Measurements from ENCODE around the gene HSDL2. TPM values are rescaled to one million over a fixed set of nuclear protein-coding genes. Genes with fewer than 3 reads are reported as not detected.

The HSDL2 gene
- total and polyA plus RNA-seq, 10 of the 15 experiments (the other 5 are each of a cell fraction or from before 2014, with no cell fraction given): 20.9 to 46.1 (median 27.0) TPM

- intact Hi-C loops (cut with micrococcal nuclease; ENCODE audit: unreplicated experiment): no loop called here
- 81% methylated on average over 2 of the region's 2 CpGs for WGBS (ENCODE audit: insufficient coverage, insufficient replicate concordance, low lambda C conversion rate, missing lambda C conversion rate)
- Histone ChIP-seq H3K79me2 (ENCODE audit: control insufficient read depth, insufficient read depth, low read length) (peaks cover 1% of the 10 kb centered on the region), H3K4me1 (ENCODE audit: control insufficient read depth, insufficient read depth, low read length) (no peaks in the 10 kb centered on the region), H3K27me3 (replicated peaks in 1 of 2; ENCODE audit: control insufficient read depth in 2 of 2, insufficient read depth in 2 of 2, low read length in 1 of 2) (no peaks in the 10 kb centered on the region), H3K4me2 (ENCODE audit: control insufficient read depth, insufficient read depth) (no peak overlapping the region), H3K4me3 (no peak overlapping the region), H3K9me3 (replicated peaks; ENCODE audit: control insufficient read depth, insufficient read depth, low read length) (no peaks in the 10 kb centered on the region), H3K27ac (ENCODE audit: control insufficient read depth, insufficient read depth) (no peak overlapping the region), H4K20me1 (ENCODE audit: control insufficient read depth, insufficient read depth) (no peaks in the 10 kb centered on the region), H2AFZ (ENCODE audit: control insufficient read depth, low read depth, low read length) (no peak overlapping the region), H3K9ac (ENCODE audit: control insufficient read depth, insufficient read depth, low read length) (no peak overlapping the region), H3K36me3 (ENCODE audit: control insufficient read depth in 2 of 2, insufficient read depth in 2 of 2, low read length in 1 of 2) (no peaks in the 10 kb centered on the region)
- no TSS peak for BruUV-seq (replicated peaks)
- ChIA-PET CTCF (interaction anchor here (1.7 kb wide), 1 partner anchor 15 kb away, joined by 5 read pairs; no protein-coding TSS in a partner anchor), SMC1A (ENCODE audit: uncharacterized antibody, unreplicated experiment) (interaction anchor here (0.6 kb wide), 1 partner anchor 267 kb away, joined by 3 read pairs; no protein-coding TSS in a partner anchor), RAD21 (ENCODE audit: unreplicated experiment) (no interaction called here), POLR2A (no interaction called here)
- no peak for ATAC-seq
- in situ Hi-C loops (cut with MboI): no loop called here
- DNase-seq (ENCODE audit: low read depth, low spot score): no peak
- no peak for FAIRE-seq
- no peak for TF ChIP-seq RCOR1 (conservative IDR thresholded peaks at IDR 0.05; ENCODE audit: low read depth, low read length)
- TF ChIP-seq RELA (IDR thresholded peaks at IDR 0.05; ENCODE audit: borderline replicate concordance, partially characterized antibody): no peak
- TF ChIP-seq MTA2 (IDR thresholded peaks at IDR 0.05; ENCODE audit: low read depth): no peak
- no peak for TF ChIP-seq TAF1 (IDR thresholded peaks at IDR 0.05; ENCODE audit: borderline replicate concordance, low read depth, low read length)
- no peak for TF ChIP-seq SKIL (IDR thresholded peaks at IDR 0.05; ENCODE audit: low read depth, poor library complexity, severe bottlenecking)
- TF ChIP-seq TARDBP (IDR thresholded peaks at IDR 0.05; ENCODE audit: borderline replicate concordance): no peak
- TF ChIP-seq TBL1XR1 (IDR thresholded peaks at IDR 0.05; ENCODE audit: low read depth, low read length): no peak
- no peak for TF ChIP-seq MXI1 (IDR thresholded peaks at IDR 0.05; ENCODE audit: low read depth, low read length)
- no peak for TF ChIP-seq RBBP5 (conservative IDR thresholded peaks at IDR 0.05)
- no peak for TF ChIP-seq POLR2AphosphoS2 (IDR thresholded peaks at IDR 0.05; ENCODE audit: low read depth, low read length)
- no peak for TF ChIP-seq BMI1 (IDR thresholded peaks at IDR 0.05; ENCODE audit: borderline replicate concordance)
- TF ChIP-seq, protein P1, sequence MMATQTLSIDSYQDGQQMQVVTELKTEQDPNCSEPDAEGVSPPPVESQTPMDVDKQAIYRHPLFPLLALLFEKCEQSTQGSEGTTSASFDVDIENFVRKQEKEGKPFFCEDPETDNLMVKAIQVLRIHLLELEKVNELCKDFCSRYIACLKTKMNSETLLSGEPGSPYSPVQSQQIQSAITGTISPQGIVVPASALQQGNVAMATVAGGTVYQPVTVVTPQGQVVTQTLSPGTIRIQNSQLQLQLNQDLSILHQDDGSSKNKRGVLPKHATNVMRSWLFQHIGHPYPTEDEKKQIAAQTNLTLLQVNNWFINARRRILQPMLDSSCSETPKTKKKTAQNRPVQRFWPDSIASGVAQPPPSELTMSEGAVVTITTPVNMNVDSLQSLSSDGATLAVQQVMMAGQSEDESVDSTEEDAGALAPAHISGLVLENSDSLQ (IDR thresholded peaks at IDR 0.05): no peak
- no peak for TF ChIP-seq PRDM15 (CRISPR knock-in tag; IDR thresholded peaks at IDR 0.05)
- TF ChIP-seq ZBED1 (IDR thresholded peaks at IDR 0.05; ENCODE audit: borderline replicate concordance): no peak
- no peak for TF ChIP-seq ZNF274 (IDR thresholded peaks at IDR 0.05; ENCODE audit: insufficient read depth, insufficient read length)
- TF ChIP-seq RUNX3 (IDR thresholded peaks at IDR 0.05; ENCODE audit: low read length): no peak
- TF ChIP-seq, protein P2, sequence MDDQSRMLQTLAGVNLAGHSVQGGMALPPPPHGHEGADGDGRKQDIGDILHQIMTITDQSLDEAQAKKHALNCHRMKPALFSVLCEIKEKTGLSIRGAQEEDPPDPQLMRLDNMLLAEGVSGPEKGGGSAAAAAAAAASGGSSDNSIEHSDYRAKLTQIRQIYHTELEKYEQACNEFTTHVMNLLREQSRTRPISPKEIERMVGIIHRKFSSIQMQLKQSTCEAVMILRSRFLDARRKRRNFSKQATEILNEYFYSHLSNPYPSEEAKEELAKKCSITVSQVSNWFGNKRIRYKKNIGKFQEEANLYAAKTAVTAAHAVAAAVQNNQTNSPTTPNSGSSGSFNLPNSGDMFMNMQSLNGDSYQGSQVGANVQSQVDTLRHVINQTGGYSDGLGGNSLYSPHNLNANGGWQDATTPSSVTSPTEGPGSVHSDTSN (IDR thresholded peaks at IDR 0.05; ENCODE audit: insufficient replicate concordance, low read depth, low read length): no peak
Observed at GRCh38 chr9:112507001-112507680, 127.2 kb downstream of the HSDL2 start.
